ENCODE measurements around the gene ZMIZ1.

- TF ChIP-seq REST (IDR thresholded peaks at IDR 0.05; ENCODE audit: insufficient read depth in 1 of 2, low read depth in 2 of 2, low read length in 2 of 2) (no peak), TAF1 (IDR thresholded peaks at IDR 0.05; ENCODE audit: borderline replicate concordance, insufficient read depth, low read length) (no peak)
Measured at GRCh38 chr10:79269443-79269842, 200.7 kb downstream of the ZMIZ1 start.
